Mucosa of rectum (tissue), 2 donors: Measurements from ENCODE around the gene HOXA5.
A peak's percentile ranks its signal among the peaks of the same experiment; 100 is the strongest.

Source experiments
- H3K27ac ChIP-seq, 2 donors: one replicate each; pipeline ENCODE4 v1.7.0; 2013; ENCODE audit warnings: inconsistent platforms in 2 of 2, low read depth in 2 of 2, low read length in 2 of 2
- H3K27me3 ChIP-seq, 2 donors: one replicate each; pipeline ENCODE4 v1.7.0; 2013; ENCODE audit warnings: low read length in 2 of 2; ENCODE audit not compliant: control insufficient read depth in 2 of 2, insufficient read depth in 2 of 2
- H3K36me3 ChIP-seq, 2 donors: one replicate each; pipeline ENCODE4 v1.7.0; 2013; ENCODE audit warnings: low read length in 2 of 2; ENCODE audit not compliant: control insufficient read depth in 2 of 2, insufficient read depth in 2 of 2
- H3K4me1 ChIP-seq, 2 donors: one replicate each; pipeline ENCODE4 v1.7.0; 2013; ENCODE audit warnings: low read length in 2 of 2, mild to moderate bottlenecking in 1 of 2; ENCODE audit not compliant: control insufficient read depth in 2 of 2, insufficient read depth in 2 of 2
- H3K4me3 ChIP-seq, 2 donors: one replicate each; pipeline ENCODE4 v1.7.0; 2013; ENCODE audit warnings: low read length in 2 of 2
- H3K9ac ChIP-seq, 2 donors: one replicate each; pipeline ENCODE4 v1.7.0; 2013; ENCODE audit warnings: low read length in 2 of 2, low read depth in 1 of 2, mild to moderate bottlenecking in 1 of 2
- H3K9me3 ChIP-seq, 2 donors: one replicate each; pipeline ENCODE4 v1.7.0; 2013; ENCODE audit warnings: low read length in 2 of 2; ENCODE audit not compliant: control insufficient read depth in 2 of 2
- donor health status: healthy.
- donor health status: Normal muscosa, but diverticular disease.

HOXA5 gene

DNA sequence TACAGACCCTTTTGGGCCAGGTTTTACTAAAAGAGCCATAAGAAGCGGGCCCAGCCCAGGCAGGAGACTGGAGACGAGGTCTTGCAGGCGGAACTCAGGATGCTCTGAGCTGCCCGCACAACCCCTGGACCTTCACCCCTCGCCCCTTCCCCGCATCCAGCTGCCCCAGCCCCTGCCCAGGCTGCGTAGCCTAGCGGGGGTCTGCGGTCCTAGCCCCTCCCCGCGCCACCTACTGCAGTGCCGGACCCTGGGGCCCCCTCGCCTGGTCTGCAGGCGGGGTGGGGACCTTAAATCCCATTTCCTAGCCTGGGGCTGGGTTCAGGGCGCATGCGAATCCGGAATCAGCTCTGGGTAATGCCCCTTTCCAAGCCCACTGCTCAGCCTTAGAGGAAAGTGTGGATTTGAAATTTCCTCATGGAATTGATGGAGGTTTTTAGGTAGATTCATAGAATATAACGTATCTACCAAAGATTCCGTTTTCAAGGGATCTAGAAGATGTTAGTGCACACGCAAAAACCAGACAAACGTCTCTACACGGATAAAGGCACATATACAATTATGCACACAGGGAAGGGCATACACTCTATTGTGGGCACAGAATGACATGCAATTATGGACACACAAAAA lies 9.4 kb upstream of the HOXA5 start:
- peak overlapping the region; percentile 86 to 96 for H3K9ac ChIP-seq
- no peaks in the 10 kb centered on the region for H3K9me3 ChIP-seq
- peak overlapping the region; percentile 56 to 82 for H3K4me3 ChIP-seq
- H3K27ac ChIP-seq: peak overlapping the region; percentile 93 to 99
- no peaks in the 10 kb centered on the region for H3K36me3 ChIP-seq
- H3K27me3 ChIP-seq: peaks cover 7 to 14% of the 10 kb centered on the region in 2 donors
- H3K4me1 ChIP-seq: peaks cover 38 to 43% of the 10 kb centered on the region in 2 donors

DNA sequence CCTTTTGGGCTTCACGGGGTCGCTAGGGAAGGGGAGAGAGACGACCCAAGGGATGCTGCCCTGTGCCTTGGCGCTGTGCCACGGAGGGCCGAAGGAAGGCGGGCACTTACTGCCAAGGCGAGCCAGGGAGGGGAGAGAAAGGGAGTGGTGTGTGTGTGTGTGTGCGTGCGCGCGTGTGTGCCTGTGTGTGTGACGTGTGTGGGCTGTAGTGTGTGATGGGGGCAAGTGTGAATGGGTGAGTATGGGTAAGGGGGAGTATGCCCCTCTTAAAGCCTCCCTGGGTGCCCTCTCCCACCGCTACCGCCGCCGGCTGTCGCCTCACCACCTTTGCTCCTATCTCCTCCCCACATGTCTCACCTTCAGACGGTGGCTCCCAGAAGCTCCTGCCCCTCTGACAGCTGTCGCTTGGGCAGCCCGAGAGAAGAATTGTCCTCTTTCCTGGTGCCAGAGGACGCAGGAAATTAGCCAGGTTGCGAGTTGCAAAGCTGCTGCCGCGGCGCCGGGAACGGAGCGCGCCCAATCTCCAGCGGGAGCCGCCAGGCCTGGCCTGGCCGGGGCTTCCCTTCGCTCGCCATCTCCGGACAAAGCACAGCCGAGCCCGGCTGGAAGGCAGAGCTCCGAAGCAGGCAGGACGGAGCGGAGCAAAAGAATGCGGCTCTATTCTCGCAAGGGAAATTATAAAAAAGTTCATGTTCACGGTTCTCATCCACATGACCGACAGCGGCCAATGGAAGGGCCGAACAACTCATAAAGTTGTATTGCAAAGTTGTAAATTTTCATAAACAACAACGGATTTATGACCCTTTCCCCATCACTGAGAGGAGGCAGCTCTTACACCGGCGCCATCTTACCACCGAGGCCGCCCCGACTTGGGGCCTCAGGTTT lies 8.7 kb upstream of the HOXA5 start, which contains the start of gene HOXA3:
Gene HOXA3, minus strand, starts transcription at position 653 of the 885 bp plus-strand sequence. CDS start 41,943 bp downstream, outside the sequence.
- peak within 1 kb of the TSS; percentile 86 to 96 for H3K9ac ChIP-seq
- peaks cover 43 to 49% of the 10 kb centered on the region in 2 donors for H3K4me1 ChIP-seq
- no peaks in the 10 kb centered on the region for H3K9me3 ChIP-seq
- H3K36me3 ChIP-seq: no peaks in the 10 kb centered on the region
- peak within 1 kb of the TSS; percentile 93 to 99 for H3K27ac ChIP-seq
- H3K27me3 ChIP-seq: peaks cover 7 to 14% of the 10 kb centered on the region in 2 donors
- peak within 1 kb of the TSS; percentile 82 to 97 for H3K4me3 ChIP-seq

DNA sequence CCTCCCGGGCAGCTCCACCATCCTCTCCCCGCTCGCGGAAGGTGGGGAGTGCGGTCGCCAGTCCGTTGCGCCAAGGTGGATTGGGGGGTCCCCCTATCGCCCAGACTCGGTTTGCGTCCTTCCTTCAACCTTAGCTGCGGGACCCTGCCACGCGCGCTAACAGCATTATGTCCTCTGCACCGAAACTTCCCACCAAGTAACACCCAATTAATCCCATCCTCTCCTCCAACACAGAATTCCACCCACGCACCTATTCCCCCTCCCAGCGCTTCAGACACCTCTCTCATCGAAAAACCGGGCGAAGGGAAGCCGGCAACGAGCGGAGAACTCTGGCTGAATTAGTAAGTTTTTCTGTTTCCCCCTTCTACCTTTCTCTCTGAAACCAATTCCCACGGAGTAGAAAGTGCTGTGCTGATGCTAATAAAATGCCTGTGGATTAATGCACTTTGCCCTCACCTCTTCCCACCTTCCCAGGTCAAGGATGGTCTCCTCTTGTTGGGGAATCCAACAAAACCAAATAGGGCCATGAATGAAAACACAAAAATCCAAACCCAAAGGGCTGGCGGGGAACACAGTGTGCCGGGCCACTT lies 8.0 kb upstream of the HOXA5 start:
- H3K9ac ChIP-seq: peak overlapping the region; percentile 86 to 96
- peaks cover 50 to 56% of the 10 kb centered on the region in 2 donors for H3K4me1 ChIP-seq
- peaks cover 0 to 2% of the 10 kb centered on the region in 2 donors for H3K36me3 ChIP-seq
- H3K4me3 ChIP-seq: peak overlapping the region; percentile 82 to 97
- H3K27me3 ChIP-seq: peaks cover 7 to 14% of the 10 kb centered on the region in 2 donors
- H3K9me3 ChIP-seq: no peaks in the 10 kb centered on the region
- peak overlapping the region; percentile 93 to 99 for H3K27ac ChIP-seq

DNA sequence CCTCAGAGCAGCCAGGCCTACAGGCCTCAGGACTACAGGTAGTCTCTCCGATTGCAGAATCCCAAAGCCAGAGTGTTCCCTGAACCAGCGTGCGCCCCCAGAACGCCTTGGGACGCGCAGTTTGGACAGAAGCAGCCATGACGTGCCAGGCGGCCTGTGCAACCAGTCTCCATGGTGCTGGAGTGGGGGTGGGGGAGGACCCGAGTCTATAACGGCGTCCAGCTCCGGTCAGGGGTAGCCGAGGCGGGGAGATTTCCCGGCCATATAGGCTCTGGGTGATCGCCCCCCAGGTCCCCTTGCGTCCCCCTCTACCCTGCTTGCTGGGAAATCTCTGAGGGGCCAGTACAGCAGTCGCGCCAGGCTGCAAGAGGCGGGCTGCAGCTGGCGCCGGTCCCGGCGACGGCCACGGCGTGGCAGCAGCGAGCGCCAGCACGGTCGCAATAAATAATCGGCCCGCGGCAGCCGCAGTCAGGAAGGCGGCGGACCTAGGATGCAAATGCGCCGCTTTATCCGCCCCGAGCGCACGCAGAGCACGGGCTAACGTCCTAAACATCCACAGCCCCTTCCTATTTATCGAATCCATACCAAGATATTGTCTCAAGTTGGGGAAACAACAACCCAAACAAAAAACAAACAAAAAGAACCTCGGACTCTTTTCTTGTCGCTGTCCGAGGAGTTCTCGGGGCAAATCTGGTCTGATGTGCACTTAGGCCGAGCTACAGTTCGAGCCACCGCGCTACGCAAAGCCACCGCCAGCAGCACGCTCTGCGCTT lies 7.3 kb upstream of the HOXA5 start:
- Histone ChIP-seq H3K9ac (peak overlapping the region; percentile 86 to 96), H3K27me3 (peaks cover 7 to 14% of the 10 kb centered on the region in 2 donors), H3K4me3 (peak overlapping the region; percentile 82 to 97), H3K4me1 (peaks cover 54 to 63% of the 10 kb centered on the region in 2 donors), H3K36me3 (peaks cover 0 to 5% of the 10 kb centered on the region in 2 donors), H3K27ac (peak overlapping the region; percentile 93 to 99), H3K9me3 (no peaks in the 10 kb centered on the region)

DNA sequence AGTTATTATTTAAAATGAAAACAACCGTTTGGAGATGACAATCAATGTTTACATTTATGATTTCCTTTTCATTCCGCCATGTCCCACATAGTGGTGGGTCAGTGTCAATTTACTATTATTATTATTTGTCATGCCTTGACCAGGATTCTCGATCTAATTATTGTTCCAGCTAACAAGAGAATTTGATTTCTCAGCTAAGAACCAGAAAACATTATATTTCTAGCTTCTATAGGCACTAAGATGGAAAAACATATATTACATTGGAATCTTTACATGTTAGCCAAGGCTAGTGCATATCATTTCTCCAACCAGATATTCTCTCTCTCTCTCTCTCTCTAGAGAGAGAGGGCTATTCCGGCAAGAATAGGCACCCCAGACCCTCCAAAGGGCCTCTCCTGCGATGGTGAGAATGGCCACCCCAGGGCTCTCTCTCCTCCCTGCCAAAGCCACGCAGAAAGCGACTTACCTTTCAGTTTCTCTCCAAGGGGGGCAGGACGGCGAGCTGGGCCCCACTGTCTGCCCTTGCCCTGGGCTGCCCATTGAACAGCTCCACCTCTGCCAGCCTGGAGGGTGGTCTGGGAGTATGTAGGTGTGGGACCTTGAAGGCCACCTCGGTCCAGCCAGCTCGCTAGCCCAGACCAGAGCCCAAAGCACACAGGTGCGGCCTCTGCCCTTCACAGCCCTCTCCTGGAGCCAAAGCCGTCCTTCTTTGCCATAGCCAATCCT lies 6.5 kb upstream of the HOXA5 start:
- peaks cover 51 to 64% of the 10 kb centered on the region in 2 donors for H3K4me1 ChIP-seq
- H3K9me3 ChIP-seq: no peaks in the 10 kb centered on the region
- peak overlapping the region; percentile 93 to 99 for H3K27ac ChIP-seq
- H3K27me3 ChIP-seq: peaks cover 7 to 14% of the 10 kb centered on the region in 2 donors
- H3K4me3 ChIP-seq: peak overlapping the region; percentile 82 to 97
- H3K9ac ChIP-seq: peak overlapping the region; percentile 65 to 86
- H3K36me3 ChIP-seq: peaks cover 2 to 6% of the 10 kb centered on the region in 2 donors

DNA sequence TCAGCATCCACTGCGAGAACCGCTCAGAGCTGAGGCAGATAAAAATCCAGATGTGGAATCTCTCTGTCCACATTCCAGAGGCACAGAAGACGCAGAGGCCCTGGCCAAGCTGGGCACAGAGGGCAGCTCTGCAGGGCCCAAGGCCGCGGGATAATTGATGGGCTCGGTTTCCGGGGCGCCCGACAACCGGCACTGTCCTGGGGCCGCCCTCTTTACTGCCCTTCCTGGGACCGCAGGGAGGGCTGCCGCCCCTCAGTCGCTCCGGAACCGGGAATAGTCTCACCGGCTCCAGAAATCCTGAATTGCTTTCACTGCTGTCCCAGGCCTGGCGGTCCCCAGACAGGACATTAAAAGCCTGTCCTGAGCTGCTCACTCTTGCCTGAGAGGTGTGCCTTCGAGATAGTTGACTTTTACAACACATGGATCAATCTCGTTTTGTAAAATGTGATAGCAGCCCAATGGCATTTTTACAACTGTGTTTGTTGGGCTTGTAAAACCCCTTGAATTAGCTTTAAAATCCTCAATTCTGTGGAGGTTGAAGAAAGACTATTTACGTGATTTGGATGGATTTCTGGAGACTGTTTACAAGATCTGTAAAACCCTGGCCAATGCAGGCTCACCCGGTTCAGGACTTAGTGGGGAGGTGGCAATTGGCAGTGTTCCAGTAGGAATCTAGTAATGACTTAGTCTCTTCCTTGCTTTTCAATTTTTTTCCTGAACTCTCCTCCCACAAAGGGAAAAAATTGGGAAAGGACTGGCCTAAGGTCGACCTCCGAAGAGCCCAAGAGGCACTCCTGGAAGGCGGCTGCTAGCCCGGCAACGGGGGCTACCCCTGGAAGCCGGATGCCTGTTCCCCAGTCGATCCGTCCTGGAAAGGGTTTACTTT lies 5.5 kb upstream of the HOXA5 start:
- H3K36me3 ChIP-seq: peaks cover 5 to 9% of the 10 kb centered on the region in 2 donors
- H3K27me3 ChIP-seq: peaks cover 7% of the 10 kb centered on the region in 2 donors
- H3K4me1 ChIP-seq: peaks cover 51 to 66% of the 10 kb centered on the region in 2 donors
- peak overlapping the region; percentile 93 to 99 for H3K27ac ChIP-seq
- peak overlapping the region; percentile 75 to 86 for H3K9ac ChIP-seq
- H3K4me3 ChIP-seq: peak overlapping the region; percentile 61 to 82
- no peaks in the 10 kb centered on the region for H3K9me3 ChIP-seq

DNA sequence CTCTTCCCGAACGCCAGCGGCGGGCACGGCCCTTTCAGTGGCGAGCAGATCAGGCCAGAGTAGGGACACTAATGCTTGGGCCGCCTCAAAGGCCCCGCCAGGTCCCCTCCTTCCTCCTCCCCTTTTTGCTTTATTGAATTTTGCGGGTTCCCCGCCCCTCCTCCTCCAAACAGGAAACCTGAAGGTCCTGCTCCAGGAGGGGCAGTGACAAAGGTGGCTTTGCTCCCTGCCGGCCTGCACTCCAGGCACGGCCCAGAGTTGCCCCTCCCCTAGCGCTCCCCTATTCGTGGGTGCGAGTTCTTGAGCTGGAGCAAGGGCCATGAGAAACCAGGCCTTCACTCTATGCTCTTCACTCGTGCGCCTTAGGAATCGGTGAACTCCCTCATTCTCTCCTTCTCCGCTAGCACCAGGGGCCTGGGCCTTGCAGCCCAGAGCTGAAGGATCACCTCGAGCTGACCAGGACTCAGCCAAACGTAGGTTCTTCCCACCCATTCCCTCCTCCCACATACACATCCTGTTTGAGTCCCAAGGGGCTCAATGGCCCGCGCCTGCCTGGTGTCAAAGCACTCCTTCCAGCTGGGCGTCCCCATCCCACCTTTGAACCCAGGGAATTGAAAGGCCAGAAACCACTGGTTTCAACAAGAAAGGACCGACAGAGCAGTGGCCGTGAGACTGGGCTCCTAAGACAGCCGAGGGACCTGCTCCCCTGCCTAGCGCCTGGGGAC lies 4.7 kb upstream of the HOXA5 start:
- peaks cover 5 to 9% of the 10 kb centered on the region in 2 donors for H3K36me3 ChIP-seq
- peak overlapping the region; percentile 61 to 82 for H3K4me3 ChIP-seq
- peaks cover 48 to 65% of the 10 kb centered on the region in 2 donors for H3K4me1 ChIP-seq
- H3K9me3 ChIP-seq: no peaks in the 10 kb centered on the region
- peaks cover 7% of the 10 kb centered on the region in 2 donors for H3K27me3 ChIP-seq
- H3K27ac ChIP-seq: peak overlapping the region; percentile 93 to 99
- H3K9ac ChIP-seq: peak overlapping the region; percentile 75 to 86
